Measurements from ENCODE around the gene YJEFN3.

The YJEFN3 gene

GRCh38 chr19:19500975-19501644, 27.6 kb upstream of the YJEFN3 start:
- no peak for TF ChIP-seq SIN3A (IDR thresholded peaks at IDR 0.05; ENCODE audit: borderline replicate concordance, insufficient read depth, low read length)
- no peak for TF ChIP-seq POLR2AphosphoS5 (IDR thresholded peaks at IDR 0.05; ENCODE audit: low read depth, low read length)
- no peak for TF ChIP-seq TAF1 (IDR thresholded peaks at IDR 0.05; ENCODE audit: borderline replicate concordance, insufficient read depth, low read length)
- no peak for TF ChIP-seq REST (IDR thresholded peaks at IDR 0.05; ENCODE audit: insufficient read depth in 1 of 2, low read depth in 2 of 2, low read length in 2 of 2)
- TF ChIP-seq FOXP2 (optimal IDR thresholded peaks at IDR 0.05; ENCODE audit: borderline replicate concordance, extremely low read depth, extremely low read length, insufficient read depth) = no peak

GRCh38 chr19:19501798-19502197, 26.9 kb upstream of the YJEFN3 start:
- TF ChIP-seq TAF1 (IDR thresholded peaks at IDR 0.05; ENCODE audit: borderline replicate concordance, insufficient read depth, low read length) (no peak), FOXP2 (optimal IDR thresholded peaks at IDR 0.05; ENCODE audit: borderline replicate concordance, extremely low read depth, extremely low read length, insufficient read depth) (no peak)

- TF ChIP-seq TAF1 (IDR thresholded peaks at IDR 0.05; ENCODE audit: borderline replicate concordance, insufficient read depth, low read length) (no peak), SIN3A (IDR thresholded peaks at IDR 0.05; ENCODE audit: borderline replicate concordance, insufficient read depth, low read length) (no peak), FOXP2 (optimal IDR thresholded peaks at IDR 0.05; ENCODE audit: borderline replicate concordance, extremely low read depth, extremely low read length, insufficient read depth) (no peak), POLR2AphosphoS5 (IDR thresholded peaks at IDR 0.05; ENCODE audit: low read depth, low read length) (no peak), REST (IDR thresholded peaks at IDR 0.05; ENCODE audit: insufficient read depth in 1 of 2, low read depth in 2 of 2, low read length in 2 of 2) (no peak)
These were observed 26.4 kb upstream of the YJEFN3 start for GRCh38 chr19:19502281-19502680.

- TF ChIP-seq REST (IDR thresholded peaks at IDR 0.05; ENCODE audit: insufficient read depth in 1 of 2, low read depth in 2 of 2, low read length in 2 of 2) (no peak), POLR2AphosphoS5 (IDR thresholded peaks at IDR 0.05; ENCODE audit: low read depth, low read length) (no peak), FOXP2 (optimal IDR thresholded peaks at IDR 0.05; ENCODE audit: borderline replicate concordance, extremely low read depth, extremely low read length, insufficient read depth) (no peak), TAF1 (IDR thresholded peaks at IDR 0.05; ENCODE audit: borderline replicate concordance, insufficient read depth, low read length) (no peak), SIN3A (IDR thresholded peaks at IDR 0.05; ENCODE audit: borderline replicate concordance, insufficient read depth, low read length) (no peak)
These were observed 25.7 kb upstream of the YJEFN3 start for GRCh38 chr19:19502808-19503602.

- TF ChIP-seq TAF1 (IDR thresholded peaks at IDR 0.05; ENCODE audit: borderline replicate concordance, insufficient read depth, low read length) = no peak
- no peak for TF ChIP-seq SIN3A (IDR thresholded peaks at IDR 0.05; ENCODE audit: borderline replicate concordance, insufficient read depth, low read length)
- no peak for TF ChIP-seq POLR2AphosphoS5 (IDR thresholded peaks at IDR 0.05; ENCODE audit: low read depth, low read length)
- no peak for TF ChIP-seq REST (IDR thresholded peaks at IDR 0.05; ENCODE audit: insufficient read depth in 1 of 2, low read depth in 2 of 2, low read length in 2 of 2)
- no peak for TF ChIP-seq FOXP2 (optimal IDR thresholded peaks at IDR 0.05; ENCODE audit: borderline replicate concordance, extremely low read depth, extremely low read length, insufficient read depth)
These were observed 23.7 kb upstream of the YJEFN3 start for GRCh38 chr19:19504754-19505668.

Data from PFSK-1 (cell line).